PC-3 (cell line): Measurements from ENCODE around the gene COMMD10. TPM values are rescaled to one million over a fixed set of nuclear protein-coding genes. Genes with fewer than 3 reads are reported as not detected.

Source experiments
- ATAC-seq: fragments of 200-7000 bp; cut with Tn5 transposase; 2 replicates; pipeline ENCODE4 v1.9.1; 2020; ENCODE audit warnings: mild to moderate bottlenecking, moderate library complexity
- BruUV-seq: library from RNA; stranded (reverse); fragments of 400-500 nt; replicated peaks from 2 replicates; lab custom pipeline; 2021; lab: Mats Ljungman, UMichigan
- CTCF ChIA-PET: fragments of 300-600 bp; sonication (Branson Sonifier 250); formaldehyde crosslinking; loops from one replicate; lab custom pipeline; 2022; ENCODE audit warnings: antibody characterized with exemption; lab: Charles Lee
- POLR2A ChIA-PET: fragments of 300-600 bp; sonication (Branson Sonifier 250); formaldehyde crosslinking; loops from one replicate; lab custom pipeline; 2022; ENCODE audit warnings: antibody characterized with exemption; ENCODE audit not compliant: unreplicated experiment; lab: Charles Lee
- DNase-seq: peaks from one replicate; pipeline ENCODE4 v3.0.0-alpha.2; 2015
- H2AFZ ChIP-seq: fragments of 300-600 bp; sonication (generic); 2 replicates; pipeline ENCODE4 v1.6.0; 2016; ENCODE audit warnings: antibody characterized with exemption, low read length
- H3F3A ChIP-seq: fragments of 300-600 bp; sonication (generic); one replicate; pipeline ENCODE4 v1.6.0; 2017; ENCODE audit warnings: antibody characterized with exemption, low read length, control low read depth, mild to moderate bottlenecking; ENCODE audit not compliant: unreplicated experiment
- H3K27ac ChIP-seq: fragments of 300-600 bp; sonication (generic); 2 replicates; pipeline ENCODE4 v1.5.1; 2016; ENCODE audit warnings: mild to moderate bottlenecking, low read length
- H3K27me3 ChIP-seq: fragments of 300-600 bp; sonication (generic); 2 replicates; pipeline ENCODE4 v1.6.1; 2016; ENCODE audit warnings: low read length, mixed read lengths
- H3K36me3 ChIP-seq: fragments of 300-600 bp; sonication (generic); 2 replicates; pipeline ENCODE4 v1.6.1; 2016; ENCODE audit warnings: low read depth, mixed run types, low read length, mixed read lengths
- H3K4me1 ChIP-seq: fragments of 300-600 bp; sonication (generic); 2 replicates; pipeline ENCODE4 v1.5.1; 2016; ENCODE audit warnings: low read length; ENCODE audit not compliant: insufficient read depth
- H3K4me2 ChIP-seq: fragments of 300-600 bp; sonication (generic); 2 replicates; pipeline ENCODE4 v1.6.0; 2016; ENCODE audit warnings: low read length
- H3K4me3 ChIP-seq: fragments of 300-600 bp; sonication (generic); 2 replicates; pipeline ENCODE4 v1.5.1; 2016; ENCODE audit warnings: mild to moderate bottlenecking, low read length, mixed read lengths
- H3K79me2 ChIP-seq: fragments of 300-600 bp; sonication (generic); 2 replicates; pipeline ENCODE4 v1.6.1; 2017; ENCODE audit warnings: low read length, mixed read lengths
- H3K9ac ChIP-seq: fragments of 300-600 bp; sonication (generic); 2 replicates; pipeline ENCODE4 v1.6.0; 2016; ENCODE audit warnings: mild to moderate bottlenecking, low read length
- H3K9me2 ChIP-seq: fragments of 300-600 bp; sonication (generic); replicated peaks from 2 replicates; pipeline ENCODE4 v1.6.1; 2016; ENCODE audit warnings: mixed run types, low read length, mixed read lengths
- H3K9me3 ChIP-seq: fragments of 300-600 bp; sonication (generic); 2 replicates; pipeline ENCODE4 v1.6.1; 2016; ENCODE audit warnings: low read length, mixed read lengths
- H4K20me1 ChIP-seq: fragments of 300-600 bp; sonication (generic); 2 replicates; pipeline ENCODE4 v1.6.1; 2016; ENCODE audit warnings: low read length, mixed read lengths
- EZH2 ChIP-seq: fragments of 300-600 bp; sonication (generic); IDR thresholded peaks from one replicate; pipeline ENCODE4 v1.6.1; 2017; ENCODE audit warnings: antibody characterized with exemption, mild to moderate bottlenecking, low read length; ENCODE audit not compliant: unreplicated experiment
- EZH2phosphoT487 ChIP-seq: fragments of 300-600 bp; sonication (generic); IDR thresholded peaks from 2 replicates; pipeline ENCODE4 v1.6.1; 2018; ENCODE audit warnings: mild to moderate bottlenecking, antibody characterized with exemption, low read length, borderline replicate concordance
- intact Hi-C: fragments of 100-400 bp; cut with micrococcal nuclease; formaldehyde crosslinking; loops from 2 replicates; pipeline ENCODE4 v1.9.0; 2023
- total RNA-seq: library from RNA; depleted of rRNA; stranded (reverse); fragments of >200 nt; gene quantifications from 2 replicates; pipeline ENCODE4 v1.2.3, GENCODE V29; 2014
- TF ChIP-seq, protein P1 (sequence below): fragments of 300-600 bp; sonication (generic); conservative IDR thresholded peaks from 2 replicates; pipeline ENCODE4 v1.5.1; 2017; ENCODE audit warnings: antibody characterized with exemption, low read depth, mild to moderate bottlenecking, low read length

COMMD10 gene
- total RNA-seq, 1 experiment from 2014 or later = 17.7 TPM

DNA sequence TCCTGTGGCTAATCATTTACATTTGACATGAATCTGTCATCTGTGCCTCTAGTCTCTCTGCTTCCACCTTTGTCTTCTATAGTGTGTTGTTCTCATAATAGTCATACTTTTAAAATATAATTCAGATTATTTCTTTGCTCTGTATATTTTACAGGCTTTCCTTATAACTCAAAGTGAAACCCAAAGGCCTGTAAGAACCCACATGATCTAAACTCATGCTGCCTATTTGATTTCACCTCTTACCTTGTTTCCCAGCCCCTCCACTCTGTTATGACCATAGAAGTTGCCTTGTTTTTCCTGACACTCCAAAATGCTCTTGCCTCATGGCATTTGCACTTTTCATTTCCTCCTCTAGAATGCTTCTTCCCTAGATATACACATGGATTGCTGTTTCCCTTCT is 74.2 kb downstream of the COMMD10 start:
- H2AFZ ChIP-seq = no peak overlapping the region
- no peaks in the 10 kb centered on the region for H3K36me3 ChIP-seq
- H3K9ac ChIP-seq = no peak overlapping the region
- H3K27me3 ChIP-seq = no peaks in the 10 kb centered on the region
- ATAC-seq (no peak), DNase-seq (no peak)
- H3K9me2 ChIP-seq = no peaks in the 10 kb centered on the region
- H3F3A ChIP-seq = no peaks in the 10 kb centered on the region
- no peak for TF ChIP-seq EZH2phosphoT487
- TF ChIP-seq, protein P1, sequence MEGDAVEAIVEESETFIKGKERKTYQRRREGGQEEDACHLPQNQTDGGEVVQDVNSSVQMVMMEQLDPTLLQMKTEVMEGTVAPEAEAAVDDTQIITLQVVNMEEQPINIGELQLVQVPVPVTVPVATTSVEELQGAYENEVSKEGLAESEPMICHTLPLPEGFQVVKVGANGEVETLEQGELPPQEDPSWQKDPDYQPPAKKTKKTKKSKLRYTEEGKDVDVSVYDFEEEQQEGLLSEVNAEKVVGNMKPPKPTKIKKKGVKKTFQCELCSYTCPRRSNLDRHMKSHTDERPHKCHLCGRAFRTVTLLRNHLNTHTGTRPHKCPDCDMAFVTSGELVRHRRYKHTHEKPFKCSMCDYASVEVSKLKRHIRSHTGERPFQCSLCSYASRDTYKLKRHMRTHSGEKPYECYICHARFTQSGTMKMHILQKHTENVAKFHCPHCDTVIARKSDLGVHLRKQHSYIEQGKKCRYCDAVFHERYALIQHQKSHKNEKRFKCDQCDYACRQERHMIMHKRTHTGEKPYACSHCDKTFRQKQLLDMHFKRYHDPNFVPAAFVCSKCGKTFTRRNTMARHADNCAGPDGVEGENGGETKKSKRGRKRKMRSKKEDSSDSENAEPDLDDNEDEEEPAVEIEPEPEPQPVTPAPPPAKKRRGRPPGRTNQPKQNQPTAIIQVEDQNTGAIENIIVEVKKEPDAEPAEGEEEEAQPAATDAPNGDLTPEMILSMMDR = no peak
- no peak overlapping the region for H3K4me2 ChIP-seq
- H3K79me2 ChIP-seq = no peaks in the 10 kb centered on the region
- H3K9me3 ChIP-seq = no peaks in the 10 kb centered on the region
- intact Hi-C loops = no loop called here
- H3K4me1 ChIP-seq = no peaks in the 10 kb centered on the region
- ChIA-PET CTCF (no interaction called here), POLR2A (no interaction called here)
- no TSS peak for BruUV-seq
- H4K20me1 ChIP-seq = no peaks in the 10 kb centered on the region
- no peak overlapping the region for H3K4me3 ChIP-seq
- no peak overlapping the region for H3K27ac ChIP-seq

DNA sequence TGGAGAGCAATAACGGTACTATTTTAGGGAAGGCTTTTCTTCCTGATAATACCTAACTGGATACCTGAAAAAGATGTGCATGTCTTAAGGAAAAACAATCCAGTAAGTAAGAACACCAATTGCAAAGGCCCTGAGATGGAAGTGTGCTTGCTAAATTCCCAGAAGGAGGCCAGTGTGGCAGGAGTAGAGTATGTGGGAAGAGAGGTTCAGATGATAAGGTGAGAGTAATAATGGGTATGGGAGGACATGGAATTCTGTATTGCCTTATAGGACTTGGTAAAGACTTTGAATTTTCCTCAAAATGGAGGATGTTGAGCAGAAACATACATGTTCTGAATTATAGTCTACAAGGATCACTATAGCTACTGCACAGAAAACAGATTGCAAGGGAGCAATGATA is 89.3 kb downstream of the COMMD10 start:
- ChIA-PET POLR2A (no interaction called here), CTCF (no interaction called here)
- ATAC-seq (no peak), DNase-seq (no peak)
- intact Hi-C loops = no loop called here
- no peaks in the 10 kb centered on the region for H3K9me2 ChIP-seq
- TF ChIP-seq, protein P1 = no peak
- no peak for TF ChIP-seq EZH2
- no peak for TF ChIP-seq EZH2phosphoT487
- H3K4me3 ChIP-seq = no peak overlapping the region
- no TSS peak for BruUV-seq
- H3F3A ChIP-seq = no peaks in the 10 kb centered on the region
- no peak overlapping the region for H2AFZ ChIP-seq
- no peak overlapping the region for H3K4me2 ChIP-seq
- no peaks in the 10 kb centered on the region for H3K4me1 ChIP-seq
- no peaks in the 10 kb centered on the region for H3K36me3 ChIP-seq
- no peak overlapping the region for H3K27ac ChIP-seq
- H3K27me3 ChIP-seq = no peaks in the 10 kb centered on the region
- H3K9ac ChIP-seq = no peak overlapping the region
- no peaks in the 10 kb centered on the region for H4K20me1 ChIP-seq
- H3K79me2 ChIP-seq = no peaks in the 10 kb centered on the region
- H3K9me3 ChIP-seq = no peaks in the 10 kb centered on the region

DNA sequence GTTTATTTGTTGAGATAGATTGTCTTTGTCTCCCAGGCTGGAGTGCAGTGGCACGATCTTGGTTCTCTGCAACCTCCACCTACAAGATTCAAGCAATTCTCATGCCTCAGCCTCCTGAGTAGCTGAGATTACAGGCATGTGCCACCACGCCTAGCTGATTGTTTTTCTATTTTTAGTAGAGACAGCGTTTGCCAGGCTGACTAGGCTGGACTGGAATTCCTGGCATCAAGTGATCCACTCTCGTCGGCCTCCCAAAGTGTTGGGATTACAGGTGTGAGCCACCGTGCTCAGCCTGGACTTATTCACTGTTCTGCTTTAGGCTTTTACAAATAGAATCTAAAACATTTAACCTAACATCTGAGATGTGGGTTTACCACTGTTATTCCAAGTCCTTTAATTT is 91.3 kb downstream of the COMMD10 start:
- Histone ChIP-seq H2AFZ (no peak overlapping the region), H3K9me3 (no peaks in the 10 kb centered on the region), H4K20me1 (no peaks in the 10 kb centered on the region), H3K27ac (no peak overlapping the region), H3K79me2 (no peaks in the 10 kb centered on the region), H3F3A (no peaks in the 10 kb centered on the region), H3K9ac (no peak overlapping the region), H3K4me2 (no peak overlapping the region), H3K4me3 (no peak overlapping the region), H3K36me3 (no peaks in the 10 kb centered on the region), H3K4me1 (no peaks in the 10 kb centered on the region), H3K9me2 (no peaks in the 10 kb centered on the region), H3K27me3 (no peaks in the 10 kb centered on the region)
- TF ChIP-seq EZH2 = no peak
- no peak for TF ChIP-seq EZH2phosphoT487
- TF ChIP-seq, protein P1 = no peak
- DNase-seq (peak; percentile 14), ATAC-seq (peak; percentile 46)
- CTCF ChIA-PET = no interaction called here
- POLR2A ChIA-PET = no interaction called here
- no TSS peak for BruUV-seq
- intact Hi-C loops = no loop called here
